ENCODE measurements around the gene WDR77. TPM values are rescaled to one million over a fixed set of nuclear protein-coding genes. Genes with fewer than 3 reads are reported as not detected.

WDR77 gene
- total RNA-seq, 1 donor from 2014 or later = 15.7 TPM

- ATAC-seq (peak; percentile 61), DNase-seq (ENCODE audit: low spot score) (no peak)
Measured at GRCh38 chr1:111441573-111442192, 7.4 kb downstream of the WDR77 start.

DNA sequence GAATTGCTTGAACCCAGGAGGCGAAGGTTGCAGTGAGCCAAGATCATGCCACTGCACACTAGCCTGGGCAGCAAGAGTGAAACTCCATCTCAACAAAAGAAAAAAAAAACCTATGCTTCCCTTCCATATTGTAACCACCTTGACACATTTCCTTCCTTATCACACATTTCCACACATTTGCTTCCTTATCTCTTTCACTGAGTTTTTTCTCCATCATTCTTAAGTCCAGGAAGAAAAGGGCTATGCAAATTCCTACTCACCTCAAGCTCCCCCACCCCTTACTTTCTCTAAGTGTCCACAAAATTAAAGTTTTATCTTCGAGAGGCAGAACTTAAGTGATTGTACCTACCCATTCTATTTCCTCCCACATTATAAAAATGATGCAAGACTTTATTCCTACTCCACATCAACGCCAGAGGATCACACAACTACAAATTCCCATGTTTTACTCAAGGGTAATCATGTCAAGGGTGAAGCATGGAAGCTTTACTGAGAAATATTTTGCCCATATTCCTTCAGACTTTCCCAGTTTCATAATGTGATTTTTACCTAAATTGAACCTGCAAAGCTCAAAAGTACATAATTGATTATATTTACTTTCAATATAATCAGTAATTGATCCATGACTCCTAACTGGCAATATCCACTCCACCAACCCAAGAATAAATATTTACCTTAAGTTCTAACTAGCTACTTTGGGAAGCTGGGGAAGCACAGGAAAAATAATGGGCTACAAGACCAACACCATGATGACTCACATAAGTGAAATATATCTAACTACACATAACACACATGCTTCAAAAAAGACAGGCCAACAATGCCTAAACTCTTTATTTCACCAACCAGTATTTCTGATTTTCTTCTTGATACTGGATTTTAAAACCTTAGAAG is 9.3 kb downstream of the WDR77 start:
- ATAC-seq (no peak), DNase-seq (ENCODE audit: low spot score) (no peak)

- no peak for DNase-seq (ENCODE audit: low spot score)
- no peak for ATAC-seq
Measured at GRCh38 chr1:111436726-111437125, 12.3 kb downstream of the WDR77 start.

DNA sequence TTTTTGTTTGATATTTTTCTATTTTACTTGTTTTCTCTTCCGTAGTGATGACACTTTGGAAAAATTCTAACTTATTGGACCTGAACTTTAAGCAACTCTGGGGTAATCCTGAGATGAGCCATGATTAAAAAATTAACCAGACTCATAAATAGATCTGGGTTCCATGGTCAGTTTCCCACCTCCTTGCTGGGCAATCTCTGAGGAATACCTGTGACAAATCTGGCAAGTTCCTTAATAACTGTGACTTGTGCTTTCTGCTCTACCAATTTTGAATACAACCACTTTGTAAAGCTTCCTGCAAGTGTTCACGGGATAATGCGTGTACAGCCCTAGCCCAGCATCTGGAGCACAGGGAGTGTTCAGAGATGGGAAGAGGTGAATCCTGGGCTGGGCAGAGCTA is 24.8 kb downstream of the WDR77 start:
- no peak for DNase-seq (ENCODE audit: low spot score)

DNA sequence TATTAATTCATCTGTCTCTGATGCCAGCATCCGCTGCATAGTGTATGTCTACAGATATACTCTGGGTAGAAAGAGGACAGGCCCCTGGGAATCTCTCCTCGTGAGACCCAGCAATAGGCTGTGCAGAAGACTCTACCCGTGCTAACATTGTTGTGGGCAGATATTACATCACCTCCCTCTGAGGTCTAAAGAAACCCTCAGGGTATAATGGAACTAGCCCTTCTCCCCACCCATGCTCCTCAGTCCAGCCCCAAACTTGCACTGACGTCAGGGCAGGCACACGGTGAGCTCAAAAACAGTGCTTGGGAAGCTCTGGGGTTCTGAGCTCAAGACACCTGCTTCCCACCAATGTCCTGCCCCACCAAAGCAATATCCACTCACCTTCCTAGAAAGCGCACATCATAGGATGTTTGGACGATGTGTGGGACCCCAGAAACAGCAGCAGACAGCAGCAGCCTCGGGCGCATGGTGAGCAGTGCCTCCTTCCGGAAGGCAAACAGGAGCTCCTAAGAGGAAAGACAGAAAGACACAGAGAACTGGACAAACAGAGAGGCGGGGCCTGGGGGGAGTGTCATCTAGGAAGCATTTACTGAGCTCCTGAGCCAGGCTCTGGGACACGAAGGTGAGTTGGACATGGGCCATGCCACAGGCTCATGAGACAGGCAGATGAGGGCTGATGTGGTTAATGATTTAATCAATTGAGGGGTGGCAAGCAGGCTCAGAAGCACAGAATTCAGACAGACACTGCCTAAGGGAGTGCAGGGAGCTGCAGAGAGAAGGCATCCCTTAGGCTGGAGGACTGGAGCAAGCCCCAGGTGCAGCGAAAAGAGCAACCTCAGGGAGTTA is 26.3 kb downstream of the WDR77 start:
- ATAC-seq = peak; percentile 95
- DNase-seq (ENCODE audit: low spot score) = peak; percentile 97

More for the DNA sequence above, 24.8 kb downstream of the WDR77 start:
- ATAC-seq = no peak

DNA sequence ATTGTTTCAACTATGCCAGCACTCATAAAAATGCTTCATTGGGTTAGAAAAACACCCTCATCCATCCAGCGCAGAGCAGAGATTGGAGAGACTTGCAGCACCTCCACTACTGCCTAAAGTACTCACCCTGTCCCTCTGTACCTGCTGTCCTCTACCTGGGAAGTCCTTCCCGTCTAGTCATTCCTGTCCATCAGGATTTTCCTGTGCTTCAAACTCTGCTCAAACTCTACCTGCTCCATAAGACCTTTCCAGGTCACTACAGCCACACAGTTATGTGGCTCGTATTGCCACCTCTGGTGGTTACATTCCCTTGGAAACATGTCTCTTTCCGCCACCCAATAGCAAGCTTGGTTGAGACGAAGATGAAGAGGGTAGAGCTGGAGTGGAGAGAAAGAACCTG is 28.7 kb downstream of the WDR77 start:
- DNase-seq (ENCODE audit: low spot score) (no peak), ATAC-seq (no peak)

DNA sequence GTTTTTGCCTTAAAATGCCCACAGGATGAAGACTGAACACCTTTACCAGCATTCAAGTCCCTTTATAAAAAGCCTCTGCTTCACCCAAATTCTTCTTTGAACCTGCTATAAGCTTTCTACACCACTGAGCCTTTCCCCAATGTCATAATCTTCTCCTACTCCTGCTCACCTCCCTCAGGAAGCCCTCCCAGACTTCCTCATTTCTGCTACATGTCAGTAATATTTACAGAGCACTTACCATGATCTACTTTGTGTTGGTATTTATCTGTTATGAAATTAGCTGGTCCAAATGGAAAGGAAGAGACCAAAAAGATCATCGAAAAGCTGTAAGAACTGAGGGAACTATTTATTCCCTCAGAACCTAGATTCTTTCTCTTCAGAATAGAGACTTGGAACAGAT is 30.0 kb downstream of the WDR77 start:
- ATAC-seq (no peak), DNase-seq (ENCODE audit: low spot score) (no peak)

GRCh38 chr1:111417755-111418154 is 31.3 kb downstream of the WDR77 start:
- DNase-seq (ENCODE audit: low spot score) (no peak), ATAC-seq (peak; percentile 89)

DNA sequence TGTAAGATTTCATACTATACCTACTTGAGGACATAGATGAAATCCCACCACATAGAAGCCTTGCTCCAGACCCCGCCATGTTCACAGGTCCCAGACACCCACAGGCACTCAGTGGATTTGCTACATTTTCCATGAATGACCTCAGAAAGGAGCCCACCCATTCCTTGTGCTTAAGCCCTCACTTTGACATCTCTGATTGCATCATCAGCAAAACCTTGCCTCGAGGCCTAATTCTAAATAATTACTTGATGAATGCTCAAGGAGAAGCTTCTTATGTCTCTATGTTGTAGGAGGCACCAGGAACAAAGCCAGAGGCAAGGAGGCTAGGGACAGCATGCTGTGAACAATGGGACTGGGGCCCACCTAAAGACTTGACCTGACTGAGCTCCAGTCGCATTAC is 33.6 kb downstream of the WDR77 start:
- ATAC-seq = no peak
- DNase-seq (ENCODE audit: low spot score) = no peak

DNA sequence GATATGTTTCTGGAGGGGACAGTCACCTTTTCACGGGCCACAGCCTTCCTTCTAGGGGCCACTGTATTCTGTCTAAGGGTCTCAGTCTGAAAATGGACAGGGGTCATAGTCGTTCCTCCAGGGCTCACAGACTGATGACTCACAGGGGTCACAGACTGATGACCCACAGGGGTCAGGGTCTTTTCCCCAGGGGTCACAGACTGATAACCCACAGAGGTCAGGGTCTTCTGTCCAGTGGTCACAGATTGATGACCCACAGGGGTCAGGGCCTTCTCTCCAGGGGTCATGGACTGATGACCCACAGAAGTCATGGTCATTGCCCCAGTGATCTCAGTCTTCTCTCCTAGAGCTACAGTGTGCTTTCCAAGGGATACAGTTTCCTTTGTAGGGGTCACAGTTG is 34.3 kb downstream of the WDR77 start:
- ATAC-seq (no peak), DNase-seq (ENCODE audit: low spot score) (no peak)

DNA sequence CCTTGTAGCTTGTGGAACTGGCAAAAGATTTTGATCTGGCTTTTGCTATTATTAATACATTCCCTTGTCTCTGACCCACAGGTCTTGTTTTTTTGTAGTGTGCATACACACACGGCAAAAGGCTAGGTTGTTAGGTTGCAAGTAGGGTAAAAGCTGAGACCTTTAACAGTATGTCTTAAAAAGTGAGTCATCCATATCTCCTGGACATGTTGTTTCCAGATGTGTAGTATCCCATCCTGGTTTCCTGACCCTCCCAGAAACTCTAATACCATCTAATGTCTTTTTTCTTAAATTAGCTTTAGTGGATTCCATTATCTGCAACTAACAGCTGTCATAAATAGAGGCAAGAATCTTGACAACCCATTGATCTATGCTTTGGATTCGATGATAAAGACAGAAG is 36.2 kb downstream of the WDR77 start:
- no peak for DNase-seq (ENCODE audit: low spot score)
- ATAC-seq = no peak

- ATAC-seq = no peak
- no peak for DNase-seq (ENCODE audit: low spot score)
Measured at GRCh38 chr1:111407301-111407700, 41.8 kb downstream of the WDR77 start.

- ATAC-seq (peak; percentile 96), DNase-seq (ENCODE audit: low spot score) (peak; percentile 49)
Measured at GRCh38 chr1:111406321-111406768, 42.7 kb downstream of the WDR77 start.

GRCh38 chr1:111404588-111404987 is 44.5 kb downstream of the WDR77 start:
- ATAC-seq = no peak

DNA sequence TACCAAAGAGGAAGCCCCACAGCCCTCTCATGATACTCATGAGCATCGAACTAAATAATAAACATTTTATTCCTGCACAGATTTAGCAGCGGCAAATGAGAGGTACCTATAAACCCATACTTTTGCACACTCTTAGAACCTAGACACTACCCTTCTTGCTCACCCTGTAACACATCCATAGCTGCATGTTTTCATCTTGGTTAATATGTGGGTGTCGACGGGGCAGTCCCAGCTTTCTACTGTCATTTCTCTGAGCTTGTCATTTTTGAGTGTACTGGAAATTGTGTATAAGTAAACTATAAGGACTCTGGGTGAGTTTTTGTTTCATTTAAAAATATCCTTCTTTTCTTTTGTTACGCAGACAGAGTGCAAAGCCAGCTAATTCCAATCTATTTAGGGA is 47.0 kb downstream of the WDR77 start:
- ATAC-seq = no peak
- DNase-seq (ENCODE audit: low spot score) = no peak

More at GRCh38 chr1:111404588-111404987, 44.5 kb downstream of the WDR77 start:
- no peak for DNase-seq (ENCODE audit: low spot score)

DNA sequence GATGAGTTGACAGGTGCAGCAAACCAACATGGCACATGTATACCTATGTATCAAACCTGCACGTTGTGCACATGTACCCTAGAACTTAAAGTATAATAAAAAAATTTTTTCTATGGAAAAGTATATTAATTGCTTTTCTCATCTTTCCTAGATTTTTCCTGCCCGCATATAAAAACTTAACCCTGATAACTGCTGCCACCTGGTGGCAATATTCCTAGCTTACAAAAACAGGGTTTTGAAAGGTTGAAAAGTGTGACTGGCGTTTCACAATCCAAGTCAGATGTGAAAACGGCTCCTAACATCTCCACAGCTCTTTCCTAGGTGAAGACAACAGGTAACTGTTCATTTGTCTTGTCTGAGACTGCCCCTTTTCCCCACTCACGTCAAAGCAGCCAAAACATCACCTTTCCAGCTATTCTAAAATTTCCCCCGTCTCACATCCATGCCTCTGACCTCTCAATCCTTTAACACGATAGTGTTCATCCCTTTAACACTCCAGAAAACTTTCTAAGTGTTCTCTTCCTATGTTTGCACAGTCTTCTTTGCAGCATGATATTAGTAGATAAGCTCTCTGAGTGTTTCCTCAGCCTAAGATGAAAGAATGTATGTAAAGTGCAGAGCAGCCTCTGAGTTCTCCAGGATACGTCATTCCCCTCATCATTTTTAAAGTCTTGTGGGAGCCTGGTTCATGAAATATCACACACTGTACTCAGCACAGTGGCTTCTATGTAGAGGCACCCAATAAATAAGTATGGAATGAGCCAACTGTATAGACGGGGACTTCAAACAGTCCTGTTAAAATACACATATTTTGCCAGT is 49.1 kb downstream of the WDR77 start:
- DNase-seq (ENCODE audit: low spot score) (no peak), ATAC-seq (peak; percentile 86)

DNA sequence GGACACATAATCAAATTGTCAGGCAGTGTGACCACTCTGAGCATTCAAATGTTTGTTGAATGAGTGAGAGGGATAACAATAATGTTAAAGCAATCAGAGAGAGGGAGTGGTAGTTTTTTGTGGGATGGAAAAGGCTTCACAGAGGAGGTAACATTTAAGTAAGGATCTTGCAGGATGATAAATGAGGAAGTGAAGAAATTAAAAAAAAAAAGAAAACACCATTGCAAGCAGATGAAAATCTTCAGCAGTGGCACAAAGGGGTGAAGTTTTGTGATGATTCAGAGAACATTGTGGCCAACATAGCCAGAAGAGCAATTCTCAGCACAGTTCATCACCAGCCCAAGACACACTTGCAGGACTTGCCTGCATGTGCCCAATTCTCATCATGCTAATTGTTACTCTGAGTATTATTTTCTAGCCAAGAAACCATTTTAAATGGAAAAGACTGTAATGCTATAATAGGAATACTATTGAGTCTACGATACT is 56.6 kb downstream of the WDR77 start:
- no peak for ATAC-seq
- no peak for DNase-seq (ENCODE audit: low spot score)

DNA sequence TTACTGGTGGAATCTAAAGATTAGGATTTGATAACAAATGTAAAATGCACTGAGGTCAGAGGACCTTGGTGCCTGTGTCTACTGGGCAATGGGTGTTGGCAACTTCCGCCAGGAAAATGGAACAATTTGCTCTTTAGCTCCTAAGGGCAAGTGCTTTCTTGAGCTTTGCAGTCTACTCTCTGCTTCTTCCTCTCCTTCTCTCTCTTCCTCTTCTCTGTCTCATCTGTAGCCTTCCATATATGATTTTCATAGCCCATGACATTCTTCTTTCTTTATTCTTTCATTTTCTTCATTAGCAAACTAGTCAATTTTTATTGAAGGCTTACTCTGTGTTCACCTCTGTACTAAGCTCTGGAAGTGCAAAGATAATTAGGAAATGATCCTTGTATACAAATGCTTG is 57.0 kb downstream of the WDR77 start:
- ATAC-seq (no peak), DNase-seq (ENCODE audit: low spot score) (no peak)

Measured in left lobe of liver (tissue), 2 donors.